ENCODE measurements around the gene CTPS2. TPM values are rescaled to one million over a fixed set of nuclear protein-coding genes. Genes with fewer than 3 reads are reported as not detected.

Gene CTPS2
- total and polyA plus RNA-seq, 2 donors (not counting 3 experiments of a cell fraction or from before 2014, with no cell fraction given) = 7.4 to 15.7 TPM

- Histone ChIP-seq H3K36me3 (ENCODE audit: control insufficient read depth in 2 of 2, extremely low read depth in 1 of 2, insufficient read depth in 2 of 2, low read length in 2 of 2) (no peaks in the 10 kb centered on the region), H3K27me3 (ENCODE audit: control insufficient read depth in 2 of 2, insufficient read depth in 2 of 2, low read length in 2 of 2) (no peaks in the 10 kb centered on the region), H3K9me1 (replicated peaks; ENCODE audit: control insufficient read depth, extremely low read depth, insufficient read depth, low read length) (no peaks in the 10 kb centered on the region), H4K20me1 (replicated peaks; ENCODE audit: control insufficient read depth, extremely low read depth, insufficient read depth, low read length) (no peaks in the 10 kb centered on the region), H3K9ac (replicated peaks; ENCODE audit: extremely low read depth, insufficient read depth, low read length) (no peak overlapping the region), H3K9me3 (replicated peaks; ENCODE audit: control insufficient read depth, insufficient read depth, low read length) (no peaks in the 10 kb centered on the region), H3K27ac (ENCODE audit: insufficient read depth, low read depth, low read length) (no peak overlapping the region), H3K4me1 (ENCODE audit: control insufficient read depth, extremely low read depth, insufficient read depth, low read length) (no peaks in the 10 kb centered on the region), H3K4me2 (ENCODE audit: insufficient read depth, low read length) (no peak overlapping the region), H2AFZ (ENCODE audit: low read depth, low read length) (no peak overlapping the region), H3K4me3 (replicated peaks in 1 of 3; ENCODE audit: insufficient read depth in 1 of 3, low read depth in 1 of 3, low read length in 3 of 3) (no peak overlapping the region), H3K79me2 (ENCODE audit: control insufficient read depth, insufficient read depth, low read length) (no peaks in the 10 kb centered on the region)
- dilution Hi-C loops (cut with MboI; ENCODE audit: extremely low pct_ligation_motif_present, low sequenced_read_pairs) = no loop called here
- DNase-seq (ENCODE audit: low read depth, low spot score) (no peak), FAIRE-seq (no peak)
- BruUV-seq (replicated peaks) = no TSS peak
- intact Hi-C loops (cut with micrococcal nuclease) = no loop called here
- CTCF ChIA-PET = no interaction called here
- TF ChIP-seq, protein P1, sequence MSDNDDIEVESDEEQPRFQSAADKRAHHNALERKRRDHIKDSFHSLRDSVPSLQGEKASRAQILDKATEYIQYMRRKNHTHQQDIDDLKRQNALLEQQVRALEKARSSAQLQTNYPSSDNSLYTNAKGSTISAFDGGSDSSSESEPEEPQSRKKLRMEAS (IDR thresholded peaks at IDR 0.05; ENCODE audit: insufficient read depth, insufficient read length) = no peak
- TF ChIP-seq JUN (IDR thresholded peaks at IDR 0.05; ENCODE audit: borderline replicate concordance, insufficient read depth, insufficient read length, low read depth) = no peak
- TF ChIP-seq MYC (IDR thresholded peaks at IDR 0.05; ENCODE audit: low read depth, low read length) = no peak
- TF ChIP-seq POLR2A (IDR thresholded peaks at IDR 0.05; ENCODE audit: low read depth, low read length) = no peak
- TF ChIP-seq GATA2 (IDR thresholded peaks at IDR 0.05; ENCODE audit: insufficient read depth, insufficient read length, low read depth, low read length) = no peak
- TF ChIP-seq CTCF (IDR thresholded peaks at IDR 0.05; ENCODE audit: extremely low read depth in 1 of 2, insufficient read depth in 1 of 2, low read depth in 1 of 2, low read length in 2 of 2) = no peak
- POLR2A ChIA-PET = no interaction called here
Measured at GRCh38 chrX:16579517-16579916, 133.0 kb downstream of the CTPS2 start.

DNA sequence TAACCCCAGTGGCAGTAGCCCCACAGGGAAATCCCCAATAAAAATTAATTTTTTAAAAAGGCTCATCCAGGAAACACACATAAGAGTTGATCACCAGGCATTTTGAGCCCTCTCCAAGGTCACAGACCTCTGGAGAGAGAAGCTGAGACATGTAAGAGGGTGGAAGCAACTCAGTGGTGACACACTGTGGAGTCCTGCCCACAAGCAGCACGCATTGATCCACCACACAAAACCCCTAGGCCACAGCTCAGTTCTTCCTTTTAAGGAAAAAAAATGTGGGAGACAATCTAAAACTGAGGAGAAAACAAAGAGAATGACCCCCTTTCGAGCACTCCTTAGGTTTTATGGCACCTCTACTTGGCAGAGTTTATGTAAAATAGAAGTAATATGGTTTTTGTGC lies 134.3 kb downstream of the CTPS2 start:
- H4K20me1 ChIP-seq (replicated peaks; ENCODE audit: control insufficient read depth, extremely low read depth, insufficient read depth, low read length) = no peaks in the 10 kb centered on the region
- no peaks in the 10 kb centered on the region for H3K4me1 ChIP-seq (ENCODE audit: control insufficient read depth, extremely low read depth, insufficient read depth, low read length)
- no peak overlapping the region for H3K9ac ChIP-seq (replicated peaks; ENCODE audit: extremely low read depth, insufficient read depth, low read length)
- H3K4me2 ChIP-seq (ENCODE audit: insufficient read depth, low read length) = no peak overlapping the region
- no peaks in the 10 kb centered on the region for H3K36me3 ChIP-seq (ENCODE audit: control insufficient read depth in 2 of 2, extremely low read depth in 1 of 2, insufficient read depth in 2 of 2, low read length in 2 of 2)
- H2AFZ ChIP-seq (ENCODE audit: low read depth, low read length) = no peak overlapping the region
- H3K4me3 ChIP-seq (replicated peaks in 1 of 3; ENCODE audit: insufficient read depth in 1 of 3, low read depth in 1 of 3, low read length in 3 of 3) = no peak overlapping the region
- no TSS peak for BruUV-seq (replicated peaks)
- CTCF ChIA-PET = interaction anchor here (1.0 kb wide), 1 partner anchor 9 kb away, joined by 3 read pairs; no protein-coding TSS in a partner anchor
- H3K27ac ChIP-seq (ENCODE audit: insufficient read depth, low read depth, low read length) = no peak overlapping the region
- FAIRE-seq = no peak
- dilution Hi-C loops (cut with MboI; ENCODE audit: extremely low pct_ligation_motif_present, low sequenced_read_pairs) (no loop called here), intact Hi-C loops (cut with micrococcal nuclease) (no loop called here)
- no peaks in the 10 kb centered on the region for H3K9me1 ChIP-seq (replicated peaks; ENCODE audit: control insufficient read depth, extremely low read depth, insufficient read depth, low read length)
- no peak for DNase-seq (ENCODE audit: low read depth, low spot score)
- POLR2A ChIA-PET = no interaction called here
- no peak for TF ChIP-seq POLR2A (IDR thresholded peaks at IDR 0.05; ENCODE audit: low read depth, low read length)
- TF ChIP-seq CTCF (IDR thresholded peaks at IDR 0.05; ENCODE audit: extremely low read depth in 1 of 2, insufficient read depth in 1 of 2, low read depth in 1 of 2, low read length in 2 of 2) = no peak
- no peak for TF ChIP-seq EZH2 (IDR thresholded peaks at IDR 0.05; ENCODE audit: borderline replicate concordance, low read depth, low read length, severe bottlenecking)
- no peak for TF ChIP-seq JUN (IDR thresholded peaks at IDR 0.05; ENCODE audit: borderline replicate concordance, insufficient read depth, insufficient read length, low read depth)
- TF ChIP-seq MYC (IDR thresholded peaks at IDR 0.05; ENCODE audit: low read depth, low read length) = no peak
- no peak for TF ChIP-seq POLR2AphosphoS5 (IDR thresholded peaks at IDR 0.05; ENCODE audit: insufficient read depth, low read depth, low read length)
- TF ChIP-seq, protein P1 (IDR thresholded peaks at IDR 0.05; ENCODE audit: insufficient read depth, insufficient read length) = no peak
- no peak for TF ChIP-seq GATA2 (IDR thresholded peaks at IDR 0.05; ENCODE audit: insufficient read depth, insufficient read length, low read depth, low read length)
- no peaks in the 10 kb centered on the region for H3K9me3 ChIP-seq (replicated peaks; ENCODE audit: control insufficient read depth, insufficient read depth, low read length)
- H3K79me2 ChIP-seq (ENCODE audit: control insufficient read depth, insufficient read depth, low read length) = no peaks in the 10 kb centered on the region
- H3K27me3 ChIP-seq (ENCODE audit: control insufficient read depth in 2 of 2, insufficient read depth in 2 of 2, low read length in 2 of 2) = no peaks in the 10 kb centered on the region

Measured in endothelial cell of umbilical vein (primary cell).